A549 (cell line): ENCODE data around the gene SLIT2. TPM values are rescaled to one million over a fixed set of nuclear protein-coding genes. Genes with fewer than 3 reads are reported as not detected.

Experiments
- ATAC-seq, 2 experiments: fragments of 200-7000 bp in 1 of 2; fragments of >200 bp in 1 of 2; cut with Nextera tagmentation in 1 of 2; cut with Tn5 transposase in 1 of 2; 3 replicates each; pipeline versions ENCODE4 v1.8.0 to v1.9.1; 2018 to 2020; ENCODE audit warnings: mild to moderate bottlenecking in 1 of 2, moderate library complexity in 1 of 2
- CTCF ChIA-PET: fragments of 300-600 bp; sonication (Branson Sonifier 250); formaldehyde crosslinking; extraction: SDS; loops from one replicate; lab custom pipeline; 2021; ENCODE audit warnings: antibody characterized with exemption, inconsistent platforms; lab: Yijun Ruan, JAX
- POLR2A ChIA-PET: fragments of 350-600 bp; formaldehyde crosslinking; extraction: SDS; loops from one replicate; lab custom pipeline; 2021; ENCODE audit warnings: antibody characterized with exemption, inconsistent platforms; lab: Yijun Ruan, JAX
- DNase-seq, 2 experiments: peaks; one replicate each; pipeline versions ENCODE4 v3.0.0 to v3.0.0-alpha.2; 2011 to 2016; ENCODE audit warnings: low read depth in 1 of 2, low spot score in 1 of 2
- FAIRE-seq: peaks from 2 replicates; lab custom pipeline; 2011; peaks lifted over from hg19 to GRCh38; lab: Jason Lieb, UNC
- H3K27ac ChIP-seq, 2 experiments: fragments of >200 bp; sonication (Bioruptor Twin); formaldehyde crosslinking; 3 replicates each; pipeline ENCODE4 v1.5.1; 2016 to 2017
- H3K4me1 ChIP-seq: fragments of >200 bp; sonication (Bioruptor Twin); formaldehyde crosslinking; 3 replicates; pipeline ENCODE4 v1.6.1; 2016
- H3K4me2 ChIP-seq: fragments of >200 bp; sonication (Bioruptor Twin); formaldehyde crosslinking; 3 replicates; pipeline ENCODE4 v1.6.1; 2016
- H3K4me3 ChIP-seq: fragments of >200 bp; sonication (Bioruptor Twin); formaldehyde crosslinking; 3 replicates; pipeline ENCODE4 v1.5.1; 2016
- H3K9me3 ChIP-seq: fragments of >200 bp; sonication (Bioruptor Twin); formaldehyde crosslinking; 3 replicates; pipeline ENCODE4 v1.6.1; 2016
- BCL3 ChIP-seq: fragments of >200 bp; sonication (Bioruptor Twin); formaldehyde crosslinking; IDR thresholded peaks from 3 replicates; pipeline ENCODE4 v1.6.1; 2016
- BHLHE40 ChIP-seq: IDR thresholded peaks from 2 replicates; pipeline ENCODE4 v1.6.1; 2012; ENCODE audit warnings: low read depth, low read length, inconsistent platforms
- CBX2 ChIP-seq: fragments of 200-600 bp; sonication (generic); IDR thresholded peaks from 2 replicates; pipeline ENCODE4 v1.6.1; 2016; ENCODE audit warnings: low read depth, mild to moderate bottlenecking, borderline replicate concordance
- CEBPB ChIP-seq, 2 experiments: fragments of >200 bp in 1 of 2; sonication (Bioruptor Twin) in 1 of 2; formaldehyde crosslinking in 1 of 2; IDR thresholded peaks; 2 replicates each; pipeline ENCODE4 v1.6.1; 2012 to 2016
- CHD4 ChIP-seq: fragments of 200-600 bp; sonication (generic); IDR thresholded peaks from 2 replicates; pipeline ENCODE4 v1.6.1; 2016; ENCODE audit warnings: antibody characterized with exemption, mild to moderate bottlenecking, borderline replicate concordance
- CTCF ChIP-seq: fragments of >200 bp; sonication (Bioruptor Twin); formaldehyde crosslinking; IDR thresholded peaks from 3 replicates; pipeline ENCODE4 v1.5.1; 2016
- EHF ChIP-seq: fragments of 250-450 bp; sonication (Bioruptor Pico); IDR thresholded peaks from 2 replicates; pipeline ENCODE4 v1.5.0; 2020; ENCODE audit warnings: mild to moderate bottlenecking
- FOSB ChIP-seq: fragments of 250-450 bp; sonication (Bioruptor Pico); IDR thresholded peaks from 2 replicates; pipeline ENCODE4 v1.5.0; 2020; ENCODE audit warnings: mild to moderate bottlenecking, moderate library complexity
- HEYL ChIP-seq: fragments of 250-450 bp; sonication (Bioruptor Pico); IDR thresholded peaks from 2 replicates; pipeline ENCODE4 v1.8.0; 2021; ENCODE audit warnings: mild to moderate bottlenecking, moderate library complexity
- HOXB13 ChIP-seq: fragments of 250-450 bp; sonication (Bioruptor Pico); IDR thresholded peaks from 2 replicates; pipeline ENCODE4 v1.5.0; 2020; ENCODE audit warnings: low read depth, mild to moderate bottlenecking, moderate library complexity
- JUNB ChIP-seq: fragments of >200 bp; sonication (Bioruptor Twin); formaldehyde crosslinking; IDR thresholded peaks from 2 replicates; pipeline ENCODE4 v1.6.1; 2016
- MAZ ChIP-seq: fragments of 150-350 bp; IDR thresholded peaks from 2 replicates; pipeline ENCODE4 v1.6.1; 2014; ENCODE audit warnings: antibody characterized with exemption, low read depth, low read length, borderline replicate concordance
- MYC ChIP-seq: IDR thresholded peaks from 2 replicates; pipeline ENCODE4 v1.6.1; 2012; ENCODE audit warnings: mild to moderate bottlenecking, inconsistent platforms, low read length, improper control_type of control experiment, borderline replicate concordance
- POLR2AphosphoS2 ChIP-seq: conservative IDR thresholded peaks from 2 replicates; pipeline ENCODE4 v1.6.1; 2012; ENCODE audit warnings: low read length, improper control_type of control experiment, inconsistent platforms
- RFX5 ChIP-seq: fragments of 450-650 bp; IDR thresholded peaks from 2 replicates; pipeline ENCODE4 v1.7.1; 2014; ENCODE audit warnings: antibody characterized with exemption, mild to moderate bottlenecking, moderate library complexity
- SMC3 ChIP-seq: fragments of >200 bp; sonication (Bioruptor Twin); formaldehyde crosslinking; IDR thresholded peaks from 3 replicates; pipeline ENCODE4 v1.6.1; 2018; ENCODE audit warnings: inconsistent platforms
- TP53 ChIP-seq: fragments of 250-450 bp; sonication (Bioruptor Pico); IDR thresholded peaks from 2 replicates; pipeline ENCODE4 v1.5.0; 2021; ENCODE audit warnings: mild to moderate bottlenecking, moderate library complexity
- USF2 ChIP-seq: fragments of 450-650 bp; IDR thresholded peaks from 2 replicates; pipeline ENCODE4 v1.6.1; 2014; ENCODE audit warnings: antibody characterized with exemption
- ZC3H11A ChIP-seq: fragments of 450-650 bp; IDR thresholded peaks from 2 replicates; pipeline ENCODE4 v1.6.1; 2014; ENCODE audit warnings: antibody characterized with exemption, mild to moderate bottlenecking
- ZNF302 ChIP-seq: fragments of 250-450 bp; sonication (Bioruptor Pico); IDR thresholded peaks from 2 replicates; pipeline ENCODE4 v1.9.0; 2021; ENCODE audit warnings: inconsistent platforms, mild to moderate bottlenecking, moderate library complexity
- WGBS: methylation state at CpG from one replicate; pipeline ENCODE4 v1.1.6; 2017; ENCODE audit errors: missing lambda C conversion rate; 5-methylcytosine and 5-hydroxymethylcytosine counted together
- polyA plus RNA-seq, 4 experiments: library from polyadenylated mRNA; depleted of rRNA in 3 of 4; stranded (reverse); fragments of >200 nt; fragmentation: RNase III in 1 of 4; extraction: RNeasy Plus Mini Kit Qiagen cat#74134 plus additional on column Dnase treatment in 1 of 4; gene quantifications; 2 replicates in 3 of 4; 3 replicates in 1 of 4; pipeline ENCODE4 v1.2.3, GENCODE V29; 2011 to 2017

SLIT2 gene
- polyA plus RNA-seq, 2 of the 4 experiments (the other 2 are of a cell fraction): not detected

DNA sequence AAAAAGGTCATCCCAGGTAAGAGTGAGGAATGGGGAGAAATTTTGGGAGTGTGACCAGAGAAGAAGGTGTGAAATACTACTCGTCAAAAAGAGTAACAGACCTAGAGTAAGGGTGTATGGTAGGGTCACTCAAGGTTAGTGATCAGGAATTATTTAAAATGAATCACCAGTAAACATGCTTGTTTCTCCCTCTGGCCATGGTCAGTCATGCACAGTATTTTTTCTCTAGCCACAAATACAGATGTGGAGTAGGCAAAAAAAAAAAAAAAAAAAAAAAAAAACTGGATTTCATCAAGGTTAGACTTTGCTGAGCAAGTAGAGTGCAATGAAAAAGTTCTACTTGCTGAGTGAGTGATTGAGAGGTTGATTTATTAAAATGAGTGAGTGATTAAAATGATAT, 34.2 kb upstream of the SLIT2 start:
- Histone ChIP-seq H3K4me1 (no peaks in the 10 kb centered on the region), H3K4me3 (no peak overlapping the region)
- ATAC-seq (no peak), FAIRE-seq (no peak)
- POLR2A ChIA-PET: no interaction called here
- 0% methylated on average over 1 of the region's 1 CpG for WGBS
- TF ChIP-seq CHD4: no peak
- TF ChIP-seq HOXB13 (CRISPR knock-in tag): no peak
- no peak for TF ChIP-seq BCL3
- no peak for TF ChIP-seq ZC3H11A
- TF ChIP-seq RFX5: no peak
- TF ChIP-seq MYC: no peak
- TF ChIP-seq JUNB: no peak
- TF ChIP-seq BHLHE40: no peak
- TF ChIP-seq ZNF302 (CRISPR knock-in tag): no peak
- no peak for TF ChIP-seq CTCF
- TF ChIP-seq POLR2AphosphoS2: no peak
- TF ChIP-seq USF2: no peak
- no peak for TF ChIP-seq SMC3
- TF ChIP-seq, all 56 proteins: peak for 0
- Histone ChIP-seq H3K4me2 (no peak overlapping the region), H3K9me3 (no peaks in the 10 kb centered on the region), H3K27ac (no peak overlapping the region)
- DNase-seq: no peak
- CTCF ChIA-PET: no interaction called here

GRCh38 chr4:20217951-20218350, 33.8 kb upstream of the SLIT2 start:
- DNase-seq (no peak), ATAC-seq (no peak), FAIRE-seq (no peak)
- no peaks in the 10 kb centered on the region for H3K9me3 ChIP-seq
- no peak overlapping the region for H3K27ac ChIP-seq
- 0% methylated on average over 1 of the region's 1 CpG for WGBS
- no peak for TF ChIP-seq MAZ
- no peak for TF ChIP-seq CEBPB (IDR thresholded peaks at IDR 0.05)
- no peak for TF ChIP-seq SMC3
- CTCF ChIA-PET: no interaction called here
- POLR2A ChIA-PET: no interaction called here
- H3K4me2 ChIP-seq: no peak overlapping the region
- H3K4me3 ChIP-seq: no peak overlapping the region
- no peaks in the 10 kb centered on the region for H3K4me1 ChIP-seq

- CTCF ChIA-PET: no interaction called here
These were observed 32.2 kb upstream of the SLIT2 start for GRCh38 chr4:20219521-20219920.

DNA sequence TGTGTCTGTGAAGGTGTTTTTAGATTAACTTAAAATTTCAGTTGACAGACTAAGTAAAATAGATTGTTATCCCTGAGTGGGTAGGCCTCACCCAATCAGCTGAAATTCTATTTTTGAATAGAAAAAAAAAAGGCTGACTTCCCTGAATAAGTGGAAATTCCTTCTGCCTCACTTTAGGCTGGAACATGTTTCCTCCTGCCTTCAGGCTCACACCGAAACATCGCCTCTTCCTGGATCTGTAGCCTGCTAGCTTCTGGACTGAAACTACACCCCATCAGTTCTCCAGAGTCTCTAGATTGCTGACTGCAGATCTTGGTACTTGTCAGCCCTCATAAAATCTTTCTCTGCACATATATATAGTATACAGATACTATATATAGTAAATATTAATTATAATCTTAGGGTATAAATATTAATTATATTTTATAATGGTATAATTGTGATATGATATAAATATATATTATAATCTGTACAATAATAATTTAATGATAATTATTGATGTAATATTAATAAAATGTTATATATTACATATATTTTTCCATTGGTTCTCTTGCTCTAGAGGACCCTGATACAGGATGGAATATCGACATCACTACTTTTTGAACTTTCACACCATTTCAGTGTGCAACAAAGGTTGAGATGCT, 13.7 kb upstream of the SLIT2 start:
- no peak overlapping the region for H3K4me2 ChIP-seq
- H3K27ac ChIP-seq: no peak overlapping the region
- 22% methylated on average over 3 of the region's 3 CpGs for WGBS
- no peaks in the 10 kb centered on the region for H3K4me1 ChIP-seq
- no peak for ATAC-seq
- no peak overlapping the region for H3K4me3 ChIP-seq
- no peaks in the 10 kb centered on the region for H3K9me3 ChIP-seq
- ChIA-PET POLR2A (no interaction called here), CTCF (no interaction called here)
- DNase-seq: no peak
- TF ChIP-seq FOSB: no peak
- no peak for TF ChIP-seq SMC3
- no peak for TF ChIP-seq HEYL
- TF ChIP-seq JUNB: no peak
- TF ChIP-seq CBX2: no peak
- no peak for FAIRE-seq

More at GRCh38 chr4:20219521-20219920, 32.2 kb upstream of the SLIT2 start:
- no peak for ATAC-seq
- FAIRE-seq: no peak
- POLR2A ChIA-PET: no interaction called here
- H3K4me2 ChIP-seq: no peak overlapping the region
- no peak overlapping the region for H3K4me3 ChIP-seq
- TF ChIP-seq HEYL (no peak), ZNF302 (CRISPR knock-in tag) (no peak), EHF (CRISPR knock-in tag) (no peak), TP53 (CRISPR knock-in tag) (no peak)
- no peak for DNase-seq
- H3K4me1 ChIP-seq: no peaks in the 10 kb centered on the region
- H3K27ac ChIP-seq: no peak overlapping the region
- H3K9me3 ChIP-seq: no peaks in the 10 kb centered on the region
